Nephron (organoid): Measurements from ENCODE around the gene GPD2.

Source experiments
- H3K27ac Mint-ChIP-seq, 3 experiments: 2 replicates each; pipeline ENCODE4 v1.8.0; 2020; ENCODE audit warnings: mixed read lengths in 3 of 3, mild to moderate bottlenecking in 2 of 3, moderate library complexity in 1 of 3
- H3K27me3 Mint-ChIP-seq: 2 replicates; pipeline ENCODE4 v1.8.0; 2021; ENCODE audit warnings: low read depth, mild to moderate bottlenecking, moderate library complexity, mixed read lengths
- H3K36me3 Mint-ChIP-seq: 2 replicates; pipeline ENCODE4 v1.8.0; 2020; ENCODE audit warnings: low read depth, mixed read lengths
- H3K4me1 Mint-ChIP-seq: 2 replicates; pipeline ENCODE4 v1.8.0; 2020; ENCODE audit warnings: mixed read lengths
- H3K4me3 Mint-ChIP-seq, 3 experiments: 2 replicates each; pipeline ENCODE4 v1.8.0; 2020; ENCODE audit warnings: mild to moderate bottlenecking in 3 of 3, mixed read lengths in 3 of 3, moderate library complexity in 2 of 3
- H3K9me3 Mint-ChIP-seq: 2 replicates; pipeline ENCODE4 v1.8.0; 2020; ENCODE audit warnings: mixed read lengths
- CTCF ChIP-seq, 3 experiments: fragments of 200-600 bp; sonication (generic); IDR thresholded peaks; one replicate each; pipeline ENCODE4 v1.5.0; 2021; ENCODE audit warnings: antibody characterized with exemption in 3 of 3; ENCODE audit not compliant: unreplicated experiment in 3 of 3

GPD2 gene

GRCh38 chr2:156625360-156626170, 189.4 kb downstream of the GPD2 start:
- Mint-ChIP-seq H3K4me3 (no peak overlapping the region), H3K27me3 (no peaks in the 10 kb centered on the region), H3K9me3 (no peaks in the 10 kb centered on the region), H3K27ac (peak overlapping the region in 1 of 3 experiments; percentile 52), H3K36me3 (no peaks in the 10 kb centered on the region), H3K4me1 (no peaks in the 10 kb centered on the region)
- TF ChIP-seq CTCF (IDR thresholded peaks at IDR 0.05; ENCODE audit: unreplicated experiment in 3 of 3), result no peak

GRCh38 chr2:156626931-156627330, 190.8 kb downstream of the GPD2 start:
- no peak overlapping the region for H3K4me3 Mint-ChIP-seq
- no peaks in the 10 kb centered on the region for H3K4me1 Mint-ChIP-seq
- no peak overlapping the region for H3K27ac Mint-ChIP-seq
- no peaks in the 10 kb centered on the region for H3K27me3 Mint-ChIP-seq
- H3K9me3 Mint-ChIP-seq, result no peaks in the 10 kb centered on the region
- no peaks in the 10 kb centered on the region for H3K36me3 Mint-ChIP-seq
- no peak for TF ChIP-seq CTCF (IDR thresholded peaks at IDR 0.05; ENCODE audit: unreplicated experiment in 3 of 3)

GRCh38 chr2:156630579-156631337, 194.6 kb downstream of the GPD2 start:
- Mint-ChIP-seq H3K4me1 (no peaks in the 10 kb centered on the region), H3K9me3 (no peaks in the 10 kb centered on the region), H3K4me3 (no peak overlapping the region), H3K27ac (no peak overlapping the region), H3K27me3 (no peaks in the 10 kb centered on the region), H3K36me3 (no peaks in the 10 kb centered on the region)
- no peak for TF ChIP-seq CTCF (IDR thresholded peaks at IDR 0.05; ENCODE audit: unreplicated experiment in 3 of 3)

- Mint-ChIP-seq H3K4me3 (no peak overlapping the region), H3K4me1 (no peaks in the 10 kb centered on the region), H3K27ac (no peak overlapping the region), H3K27me3 (no peaks in the 10 kb centered on the region), H3K36me3 (no peaks in the 10 kb centered on the region), H3K9me3 (peaks cover 3% of the 10 kb centered on the region)
- TF ChIP-seq CTCF (IDR thresholded peaks at IDR 0.05; ENCODE audit: unreplicated experiment in 3 of 3), result no peak
Observed at GRCh38 chr2:156635646-156636045, 199.5 kb downstream of the GPD2 start.
